HepG2 (cell line): ENCODE measurements around the gene PRXL2B. TPM values are rescaled to one million over a fixed set of nuclear protein-coding genes. Genes with fewer than 3 reads are reported as not detected.

Experiments
- BRD4 ChIP-seq: sonication (generic); formaldehyde crosslinking; IDR thresholded peaks from 2 replicates; pipeline ENCODE4 v1.4.0; 2020; ENCODE audit warnings: missing genetic modification reagents
- FIP1L1 ChIP-seq: fragments of 200-400 bp; formaldehyde crosslinking; IDR thresholded peaks from 2 replicates; pipeline ENCODE4 v1.6.1; 2018; ENCODE audit warnings: low read depth, mild to moderate bottlenecking, low read length, moderate library complexity, borderline replicate concordance; ENCODE audit not compliant: insufficient read depth
- IRX3 ChIP-seq: sonication (generic); formaldehyde crosslinking; IDR thresholded peaks from 2 replicates; pipeline ENCODE4 v1.8.1; 2023; ENCODE audit warnings: mild to moderate bottlenecking, low read depth, missing genetic modification reagents, borderline replicate concordance
- KLF16 ChIP-seq, 2 experiments: sonication (generic) in 1 of 2; formaldehyde crosslinking in 1 of 2; IDR thresholded peaks; 2 replicates each; pipeline versions ENCODE4 v1.6.1 to v1.8.0; 2016 to 2023; ENCODE audit warnings: missing genetic modification reagents in 2 of 2, missing compliant biosample characterization in 1 of 2
- MZF1 ChIP-seq: sonication (generic); formaldehyde crosslinking; IDR thresholded peaks from 2 replicates; pipeline ENCODE4 v1.8.1; 2023; ENCODE audit warnings: mild to moderate bottlenecking, missing genetic modification reagents, borderline replicate concordance
- NR2F2 ChIP-seq: IDR thresholded peaks from 2 replicates; pipeline ENCODE4 v1.6.1; 2012; ENCODE audit warnings: low read depth, inconsistent platforms, borderline replicate concordance
- NRL ChIP-seq: sonication (generic); formaldehyde crosslinking; IDR thresholded peaks from 2 replicates; pipeline ENCODE4 v1.5.0; 2020; ENCODE audit warnings: missing genetic modification reagents, mild to moderate bottlenecking, moderate library complexity, borderline replicate concordance
- SMARCC2 ChIP-seq: fragments of 450-650 bp; IDR thresholded peaks from 2 replicates; pipeline ENCODE4 v1.6.1; 2017; ENCODE audit warnings: antibody characterized with exemption, mild to moderate bottlenecking
- ZBTB3 ChIP-seq: sonication (generic); formaldehyde crosslinking; IDR thresholded peaks from 2 replicates; pipeline ENCODE4 v1.4.0; 2020; ENCODE audit warnings: low read depth, mild to moderate bottlenecking, moderate library complexity, missing genetic modification reagents, borderline replicate concordance
- ZNF432 ChIP-seq: sonication (generic); formaldehyde crosslinking; IDR thresholded peaks from 2 replicates; pipeline ENCODE4 v1.5.0; 2020; ENCODE audit warnings: missing genetic modification reagents, mild to moderate bottlenecking, borderline replicate concordance
- ZNF552 ChIP-seq: sonication (generic); formaldehyde crosslinking; IDR thresholded peaks from 2 replicates; pipeline ENCODE4 v1.9.0; 2022; ENCODE audit warnings: missing genetic modification reagents, mild to moderate bottlenecking, borderline replicate concordance
- ZNF607 ChIP-seq: sonication (generic); formaldehyde crosslinking; IDR thresholded peaks from 2 replicates; pipeline ENCODE4 v1.5.1; 2020; ENCODE audit warnings: missing genetic modification reagents, mild to moderate bottlenecking, borderline replicate concordance
- ZNF780A ChIP-seq: sonication (generic); formaldehyde crosslinking; IDR thresholded peaks from 2 replicates; pipeline ENCODE4 v1.8.0; 2022; ENCODE audit warnings: mild to moderate bottlenecking, missing genetic modification reagents, moderate library complexity
- ZSCAN20 ChIP-seq: sonication (generic); formaldehyde crosslinking; IDR thresholded peaks from 2 replicates; pipeline ENCODE4 v1.4.0; 2020; ENCODE audit warnings: missing genetic modification reagents, mild to moderate bottlenecking, borderline replicate concordance
- ZSCAN9 ChIP-seq: IDR thresholded peaks from 2 replicates; pipeline ENCODE4 v1.6.1; 2016; ENCODE audit warnings: borderline replicate concordance
- polyA plus RNA-seq, 8 experiments: library from polyadenylated mRNA; depleted of rRNA in 3 of 8; stranded (reverse) in 7 of 8; unstranded in 1 of 8; fragments of >200 nt; fragmentation: Illumina TruSeq in 4 of 8; extraction: Trizol in 4 of 8; gene quantifications; 2 replicates each; pipeline versions ENCODE4 v1.2.1 to v1.2.3, GENCODE V29; 2011 to 2016; ENCODE audit warnings: low read depth in 4 of 8, missing spikeins in 1 of 8, mixed read lengths in 1 of 8; ENCODE audit not compliant: insufficient read depth in 1 of 8
- total RNA-seq, 5 experiments: library from RNA; depleted of rRNA; stranded (reverse); fragments of >200 nt; fragmentation: Illumina TruSeq; extraction: Trizol; gene quantifications; 2 replicates each; pipeline ENCODE4 v1.2.3, GENCODE V29; 2016; ENCODE audit warnings: low read depth in 1 of 5
- TF ChIP-seq, protein P1 (sequence below): IDR thresholded peaks from 2 replicates; pipeline ENCODE4 v1.6.1; 2012; ENCODE audit warnings: low read length, improper control_type of control experiment
- TF ChIP-seq, protein P2 (sequence below): fragments of 450-650 bp; IDR thresholded peaks from 2 replicates; pipeline ENCODE4 v1.6.1; 2017
- TF ChIP-seq, protein P3 (sequence below): sonication (generic); formaldehyde crosslinking; IDR thresholded peaks from 2 replicates; pipeline ENCODE4 v1.5.1; 2020; ENCODE audit warnings: missing genetic modification reagents, mild to moderate bottlenecking, borderline replicate concordance
- TF ChIP-seq, protein P4 (sequence below): sonication (generic); formaldehyde crosslinking; conservative IDR thresholded peaks from 2 replicates; pipeline ENCODE4 v1.4.0; 2020; ENCODE audit warnings: missing genetic modification reagents
- TF ChIP-seq, protein P5 (sequence below): sonication (generic); formaldehyde crosslinking; conservative IDR thresholded peaks from 2 replicates; pipeline ENCODE4 v1.5.0; 2020; ENCODE audit warnings: missing genetic modification reagents

Gene PRXL2B
- total and polyA plus RNA-seq, 2 of the 13 experiments (the other 11 are each of a cell fraction or from before 2014, with no cell fraction given), result 16.8 to 22.1 TPM

DNA sequence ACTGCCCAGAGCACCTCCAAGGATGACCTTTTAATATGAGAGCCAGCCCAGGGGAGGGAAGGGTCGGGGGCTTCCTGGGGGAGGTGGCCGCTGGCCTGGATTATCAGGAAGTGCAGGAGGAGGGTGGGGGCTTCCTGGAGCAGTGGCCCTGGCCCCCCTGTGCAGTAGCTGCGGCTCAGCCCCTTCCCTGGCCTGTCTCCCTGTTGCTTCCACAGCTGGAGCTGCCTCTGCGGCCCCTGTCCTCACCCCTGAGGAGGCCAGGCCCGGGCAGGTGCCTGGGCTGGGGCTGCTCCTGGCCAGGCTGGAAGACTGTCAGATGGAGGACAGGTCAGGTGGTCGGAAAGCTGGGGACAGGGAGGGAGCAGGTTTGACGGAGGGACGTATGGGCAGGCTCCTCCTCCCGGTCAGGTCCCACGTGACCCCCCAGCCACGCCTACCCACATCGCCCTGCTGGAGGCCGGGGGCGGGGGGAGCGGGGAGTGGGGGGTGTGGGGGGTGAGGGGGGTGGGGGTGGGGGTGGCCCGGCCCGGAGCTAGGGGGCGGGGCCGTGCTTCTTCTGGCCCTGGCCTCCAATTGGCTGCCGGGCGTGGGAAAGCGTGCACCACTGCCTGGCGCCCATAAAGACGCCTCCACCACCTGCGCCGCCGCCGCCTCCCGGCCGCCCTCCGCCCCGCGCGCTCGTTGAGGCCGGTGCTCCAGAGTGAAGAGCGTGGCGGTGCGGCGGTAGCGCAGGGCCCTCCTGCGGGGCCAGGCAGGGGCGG lies 40.6 kb upstream of the PRXL2B start (continued):
- TF ChIP-seq, protein P1, sequence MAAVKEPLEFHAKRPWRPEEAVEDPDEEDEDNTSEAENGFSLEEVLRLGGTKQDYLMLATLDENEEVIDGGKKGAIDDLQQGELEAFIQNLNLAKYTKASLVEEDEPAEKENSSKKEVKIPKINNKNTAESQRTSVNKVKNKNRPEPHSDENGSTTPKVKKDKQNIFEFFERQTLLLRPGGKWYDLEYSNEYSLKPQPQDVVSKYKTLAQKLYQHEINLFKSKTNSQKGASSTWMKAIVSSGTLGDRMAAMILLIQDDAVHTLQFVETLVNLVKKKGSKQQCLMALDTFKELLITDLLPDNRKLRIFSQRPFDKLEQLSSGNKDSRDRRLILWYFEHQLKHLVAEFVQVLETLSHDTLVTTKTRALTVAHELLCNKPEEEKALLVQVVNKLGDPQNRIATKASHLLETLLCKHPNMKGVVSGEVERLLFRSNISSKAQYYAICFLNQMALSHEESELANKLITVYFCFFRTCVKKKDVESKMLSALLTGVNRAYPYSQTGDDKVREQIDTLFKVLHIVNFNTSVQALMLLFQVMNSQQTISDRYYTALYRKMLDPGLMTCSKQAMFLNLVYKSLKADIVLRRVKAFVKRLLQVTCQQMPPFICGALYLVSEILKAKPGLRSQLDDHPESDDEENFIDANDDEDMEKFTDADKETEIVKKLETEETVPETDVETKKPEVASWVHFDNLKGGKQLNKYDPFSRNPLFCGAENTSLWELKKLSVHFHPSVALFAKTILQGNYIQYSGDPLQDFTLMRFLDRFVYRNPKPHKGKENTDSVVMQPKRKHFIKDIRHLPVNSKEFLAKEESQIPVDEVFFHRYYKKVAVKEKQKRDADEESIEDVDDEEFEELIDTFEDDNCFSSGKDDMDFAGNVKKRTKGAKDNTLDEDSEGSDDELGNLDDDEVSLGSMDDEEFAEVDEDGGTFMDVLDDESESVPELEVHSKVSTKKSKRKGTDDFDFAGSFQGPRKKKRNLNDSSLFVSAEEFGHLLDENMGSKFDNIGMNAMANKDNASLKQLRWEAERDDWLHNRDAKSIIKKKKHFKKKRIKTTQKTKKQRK, result no peak
- TF ChIP-seq SMARCC2 (no peak), ZNF607 (no peak), ZNF552 (CRISPR knock-in tag) (no peak), FIP1L1 (no peak), MZF1 (no peak), NR2F2 (no peak), ZSCAN9 (CRISPR knock-in tag) (no peak; the same call in 1 of the 2 replicates), ZSCAN20 (CRISPR knock-in tag) (no peak), ZBTB3 (no peak), ZNF432 (no peak), IRX3 (CRISPR knock-in tag) (no peak), BRD4 (no peak), KLF16 (CRISPR knock-in tag; IDR thresholded peaks at IDR 0.05) (peak in 1 of 2 experiments; percentile 57; a peak in 1 of 4 replicates), ZNF780A (CRISPR knock-in tag) (no peak), NRL (CRISPR knock-in tag) (no peak)
- TF ChIP-seq, protein P2, sequence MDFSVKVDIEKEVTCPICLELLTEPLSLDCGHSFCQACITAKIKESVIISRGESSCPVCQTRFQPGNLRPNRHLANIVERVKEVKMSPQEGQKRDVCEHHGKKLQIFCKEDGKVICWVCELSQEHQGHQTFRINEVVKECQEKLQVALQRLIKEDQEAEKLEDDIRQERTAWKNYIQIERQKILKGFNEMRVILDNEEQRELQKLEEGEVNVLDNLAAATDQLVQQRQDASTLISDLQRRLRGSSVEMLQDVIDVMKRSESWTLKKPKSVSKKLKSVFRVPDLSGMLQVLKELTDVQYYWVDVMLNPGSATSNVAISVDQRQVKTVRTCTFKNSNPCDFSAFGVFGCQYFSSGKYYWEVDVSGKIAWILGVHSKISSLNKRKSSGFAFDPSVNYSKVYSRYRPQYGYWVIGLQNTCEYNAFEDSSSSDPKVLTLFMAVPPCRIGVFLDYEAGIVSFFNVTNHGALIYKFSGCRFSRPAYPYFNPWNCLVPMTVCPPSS, result no peak
- TF ChIP-seq, protein P3, sequence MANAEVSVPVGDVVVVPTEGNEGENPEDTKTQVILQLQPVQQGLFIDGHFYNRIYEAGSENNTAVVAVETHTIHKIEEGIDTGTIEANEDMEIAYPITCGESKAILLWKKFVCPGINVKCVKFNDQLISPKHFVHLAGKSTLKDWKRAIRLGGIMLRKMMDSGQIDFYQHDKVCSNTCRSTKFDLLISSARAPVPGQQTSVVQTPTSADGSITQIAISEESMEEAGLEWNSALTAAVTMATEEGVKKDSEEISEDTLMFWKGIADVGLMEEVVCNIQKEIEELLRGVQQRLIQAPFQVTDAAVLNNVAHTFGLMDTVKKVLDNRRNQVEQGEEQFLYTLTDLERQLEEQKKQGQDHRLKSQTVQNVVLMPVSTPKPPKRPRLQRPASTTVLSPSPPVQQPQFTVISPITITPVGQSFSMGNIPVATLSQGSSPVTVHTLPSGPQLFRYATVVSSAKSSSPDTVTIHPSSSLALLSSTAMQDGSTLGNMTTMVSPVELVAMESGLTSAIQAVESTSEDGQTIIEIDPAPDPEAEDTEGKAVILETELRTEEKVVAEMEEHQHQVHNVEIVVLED (CRISPR knock-in tag), result no peak
- TF ChIP-seq, protein P4, sequence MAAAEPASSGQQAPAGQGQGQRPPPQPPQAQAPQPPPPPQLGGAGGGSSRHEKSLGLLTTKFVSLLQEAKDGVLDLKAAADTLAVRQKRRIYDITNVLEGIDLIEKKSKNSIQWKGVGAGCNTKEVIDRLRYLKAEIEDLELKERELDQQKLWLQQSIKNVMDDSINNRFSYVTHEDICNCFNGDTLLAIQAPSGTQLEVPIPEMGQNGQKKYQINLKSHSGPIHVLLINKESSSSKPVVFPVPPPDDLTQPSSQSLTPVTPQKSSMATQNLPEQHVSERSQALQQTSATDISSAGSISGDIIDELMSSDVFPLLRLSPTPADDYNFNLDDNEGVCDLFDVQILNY, result no peak
- TF ChIP-seq, protein P5, sequence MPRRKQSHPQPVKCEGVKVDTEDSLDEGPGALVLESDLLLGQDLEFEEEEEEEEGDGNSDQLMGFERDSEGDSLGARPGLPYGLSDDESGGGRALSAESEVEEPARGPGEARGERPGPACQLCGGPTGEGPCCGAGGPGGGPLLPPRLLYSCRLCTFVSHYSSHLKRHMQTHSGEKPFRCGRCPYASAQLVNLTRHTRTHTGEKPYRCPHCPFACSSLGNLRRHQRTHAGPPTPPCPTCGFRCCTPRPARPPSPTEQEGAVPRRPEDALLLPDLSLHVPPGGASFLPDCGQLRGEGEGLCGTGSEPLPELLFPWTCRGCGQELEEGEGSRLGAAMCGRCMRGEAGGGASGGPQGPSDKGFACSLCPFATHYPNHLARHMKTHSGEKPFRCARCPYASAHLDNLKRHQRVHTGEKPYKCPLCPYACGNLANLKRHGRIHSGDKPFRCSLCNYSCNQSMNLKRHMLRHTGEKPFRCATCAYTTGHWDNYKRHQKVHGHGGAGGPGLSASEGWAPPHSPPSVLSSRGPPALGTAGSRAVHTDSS, result no peak
